Measurements from ENCODE around the gene KIF6.
A peak's percentile ranks its signal among the peaks of the same experiment; 100 is the strongest.
"Not testable (repeated sequence)": the region's sequence is repeated elsewhere in the genome, so short reads cannot be mapped to it uniquely, and the experiment has no call there.

The KIF6 gene

DNA sequence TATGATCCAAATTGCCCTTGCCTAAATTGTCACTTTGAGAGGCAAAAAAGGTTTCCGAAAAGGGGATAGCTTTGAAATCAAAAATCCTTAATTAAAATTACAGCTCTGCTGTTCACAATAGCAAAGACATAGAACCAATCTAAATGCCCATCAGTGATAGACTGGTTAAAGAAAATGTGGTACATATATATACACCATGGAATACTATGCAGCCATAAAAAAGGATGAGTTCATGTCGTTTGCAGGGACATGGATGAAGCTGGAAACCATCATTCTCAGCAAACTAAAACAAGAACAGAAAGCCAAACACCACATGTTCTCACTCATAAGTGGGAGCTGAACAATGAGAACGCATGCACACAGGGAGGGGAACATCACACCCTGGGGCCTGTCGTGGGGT is 1.9 kb downstream of the KIF6 start:
- not testable (repeated sequence) for DNase-seq

DNA sequence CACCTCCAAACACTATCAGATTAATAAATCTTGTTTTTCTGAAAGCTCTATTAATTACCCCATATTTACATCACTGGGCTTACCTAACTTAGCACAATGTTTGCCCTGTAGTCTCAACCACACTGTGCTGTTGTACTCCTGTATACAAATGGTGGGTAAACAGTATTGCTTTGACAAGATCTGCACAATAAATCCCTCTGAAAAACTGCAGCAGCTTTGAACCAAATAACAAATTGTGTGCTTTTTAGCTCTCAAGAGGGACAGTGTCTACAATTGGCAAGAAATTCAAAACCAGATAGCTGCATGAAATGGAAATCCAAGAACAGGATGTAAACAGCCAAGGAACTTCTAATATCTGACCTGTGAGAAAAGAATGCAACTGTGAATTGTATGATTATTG is 10.4 kb downstream of the KIF6 start:
- DNase-seq = peak in 8 of 56 donors; percentile 8 to 51 (median 22)

DNA sequence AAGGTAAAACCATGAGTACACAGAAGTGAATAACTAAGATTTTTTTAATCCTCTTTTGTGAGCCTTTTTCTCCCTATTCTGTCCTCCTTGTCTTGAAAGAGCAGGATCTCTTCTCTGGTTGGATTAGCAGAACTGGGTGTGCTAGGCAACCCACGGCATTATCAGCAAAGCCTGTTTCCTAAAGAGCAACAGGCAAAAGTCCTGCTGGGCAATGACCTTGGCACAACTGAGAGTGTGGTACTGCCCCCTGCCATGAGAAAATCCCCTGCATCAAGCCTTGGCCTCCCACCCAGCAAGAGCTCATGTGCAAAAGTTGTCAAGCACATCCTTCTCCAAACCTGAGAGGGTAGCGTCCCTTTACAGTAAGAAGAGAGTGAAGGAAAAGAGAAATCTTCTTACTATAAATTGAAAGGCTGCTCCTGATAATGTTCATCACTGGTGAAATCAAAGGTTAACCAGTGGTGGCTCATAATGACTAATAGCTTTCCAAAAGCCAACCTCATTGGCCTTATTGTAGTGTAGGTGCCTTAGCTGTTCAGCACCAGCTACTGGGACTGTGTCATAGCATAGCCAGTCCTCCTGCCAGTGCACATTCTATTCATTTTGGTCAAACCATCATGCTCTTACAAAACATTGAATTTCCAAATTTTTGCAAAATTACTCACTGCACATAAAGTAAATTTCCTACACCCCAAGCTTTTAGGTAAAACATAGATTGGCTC is 17.1 kb downstream of the KIF6 start:
- no peak for DNase-seq

DNA sequence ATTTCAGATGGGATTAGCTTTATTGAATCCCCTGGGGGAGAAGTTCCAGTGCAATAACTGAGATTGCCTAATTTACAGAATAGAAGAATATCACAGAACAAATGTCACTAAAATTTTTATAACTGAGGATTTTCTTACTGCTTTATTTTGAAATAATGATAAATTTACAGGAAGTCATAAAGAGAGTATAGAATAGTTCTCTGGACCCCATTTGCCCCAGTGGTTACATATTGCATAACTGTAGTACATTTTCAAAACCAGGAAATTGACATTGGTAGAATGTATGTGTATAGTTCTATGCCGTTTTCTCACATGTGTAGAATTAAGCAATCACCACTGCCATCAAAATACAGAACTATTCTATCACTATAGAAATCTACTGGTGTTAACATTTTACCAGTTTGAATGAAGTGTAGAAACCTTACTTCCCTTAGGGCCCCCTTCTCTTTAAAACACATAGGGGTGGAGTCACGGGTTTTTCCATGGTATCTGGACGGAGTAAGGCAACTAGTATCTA is 18.3 kb downstream of the KIF6 start:
- no peak for DNase-seq

DNA sequence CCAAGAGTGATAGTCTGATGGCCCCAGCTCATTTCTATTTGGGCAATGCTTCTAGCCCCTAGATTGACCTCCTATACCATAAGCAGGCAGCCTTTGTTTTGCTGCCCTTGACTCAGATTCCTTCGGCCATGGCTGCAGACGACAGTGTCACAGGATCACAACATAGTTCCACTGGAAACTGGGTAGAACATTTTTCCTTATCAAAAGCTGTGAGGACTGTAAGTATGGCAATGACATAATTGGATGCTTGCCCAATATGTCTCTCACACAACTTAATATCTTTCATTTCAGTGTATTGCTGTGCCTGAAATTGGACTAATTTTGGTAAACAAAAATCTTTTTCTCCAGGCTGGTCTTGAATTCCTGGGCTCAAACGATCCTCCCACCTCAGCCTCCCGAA is 22.9 kb downstream of the KIF6 start:
- DNase-seq = no peak

DNA sequence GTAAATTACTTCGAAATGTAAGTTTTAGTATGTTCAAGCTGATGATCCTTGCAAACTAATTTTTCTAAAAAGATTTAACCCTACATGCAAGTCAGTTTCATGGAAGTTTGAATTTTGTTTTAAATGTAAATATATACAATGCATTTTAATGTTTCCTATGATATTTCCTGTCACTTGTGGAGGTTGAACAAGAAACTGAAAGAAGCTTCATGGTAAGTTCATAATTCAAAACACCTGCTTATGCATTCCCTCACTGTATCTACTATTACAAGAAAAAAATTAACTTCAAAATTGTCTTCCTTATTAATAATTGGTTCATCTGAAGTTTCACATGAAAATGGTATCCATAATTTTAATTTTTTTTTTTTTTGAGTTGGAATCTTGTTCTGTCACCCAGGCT is 24.8 kb downstream of the KIF6 start:
- DNase-seq = no peak

DNA sequence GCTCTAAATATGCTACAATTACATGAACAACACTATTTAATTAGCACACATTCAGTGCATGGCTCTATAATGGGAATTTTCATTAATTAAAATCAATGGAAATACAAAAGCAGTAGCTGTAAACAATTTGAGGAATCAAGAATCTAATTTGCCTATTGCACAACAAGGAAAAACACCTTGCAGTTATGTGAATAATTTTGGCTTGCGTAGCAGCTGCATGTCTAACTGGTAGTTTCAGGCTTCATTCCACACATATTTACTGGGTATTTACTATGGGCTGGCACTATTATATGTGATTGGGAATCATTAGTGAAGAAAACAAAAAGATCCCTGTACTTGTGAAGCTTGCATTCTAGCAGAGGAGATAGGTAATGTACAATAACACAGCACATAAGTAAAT is 26.4 kb downstream of the KIF6 start:
- DNase-seq = no peak

DNA sequence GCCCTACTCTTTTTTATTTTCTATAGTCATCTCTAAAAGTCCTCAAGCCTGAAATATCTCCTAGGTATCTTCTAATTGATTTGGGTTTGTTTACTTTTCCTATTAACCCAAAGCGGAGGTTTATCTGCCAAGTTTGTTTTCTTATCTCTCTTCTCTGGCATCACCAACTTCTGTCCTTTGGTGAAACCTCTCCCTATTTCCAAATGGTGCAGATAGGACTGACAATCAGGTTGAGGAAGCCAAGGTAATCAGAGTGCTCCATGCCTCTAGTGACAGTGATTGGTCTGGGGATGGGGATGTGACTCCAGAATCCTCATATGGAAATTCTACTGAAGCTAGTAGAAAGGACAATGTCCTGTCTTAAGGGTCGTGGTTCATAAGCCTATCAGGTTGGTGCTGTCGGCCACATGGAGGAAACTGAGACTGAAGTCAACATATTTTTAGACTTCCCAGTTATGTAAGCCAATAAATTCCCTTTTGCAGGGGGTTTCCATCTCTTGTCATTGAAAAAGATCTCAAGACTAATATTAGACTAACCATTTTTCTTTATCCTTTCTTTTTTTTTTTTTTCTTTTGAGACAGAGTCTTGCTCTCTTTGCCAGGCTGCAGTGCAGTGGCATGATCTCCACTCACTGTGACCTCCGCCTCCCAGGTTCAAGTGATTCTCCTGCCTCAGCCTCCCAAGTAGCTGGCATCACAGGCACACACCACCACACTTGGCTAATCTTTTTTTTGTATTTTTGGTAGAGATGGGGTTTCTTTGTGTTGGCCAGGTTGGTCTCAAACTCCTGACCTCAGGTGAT is 28.0 kb downstream of the KIF6 start:
- no peak for DNase-seq

DNA sequence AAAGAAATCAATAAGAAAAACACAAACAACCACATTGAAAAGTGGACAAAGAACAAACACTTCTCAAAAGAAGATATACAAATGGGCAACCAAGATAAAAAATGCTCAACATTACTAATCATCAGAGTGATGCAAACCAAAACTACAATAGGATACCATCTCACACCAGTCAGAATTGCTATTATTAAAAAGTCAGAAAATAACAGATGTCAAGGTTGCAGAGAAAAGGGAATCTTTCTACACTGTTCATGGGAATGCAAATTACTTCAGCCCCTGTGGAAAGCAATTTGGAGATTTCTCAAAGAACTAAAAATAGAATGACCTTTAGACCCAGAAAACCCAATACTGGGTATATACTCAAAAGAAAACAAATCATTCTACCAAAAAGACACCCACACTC is 29.8 kb downstream of the KIF6 start:
- no peak for DNase-seq

DNA sequence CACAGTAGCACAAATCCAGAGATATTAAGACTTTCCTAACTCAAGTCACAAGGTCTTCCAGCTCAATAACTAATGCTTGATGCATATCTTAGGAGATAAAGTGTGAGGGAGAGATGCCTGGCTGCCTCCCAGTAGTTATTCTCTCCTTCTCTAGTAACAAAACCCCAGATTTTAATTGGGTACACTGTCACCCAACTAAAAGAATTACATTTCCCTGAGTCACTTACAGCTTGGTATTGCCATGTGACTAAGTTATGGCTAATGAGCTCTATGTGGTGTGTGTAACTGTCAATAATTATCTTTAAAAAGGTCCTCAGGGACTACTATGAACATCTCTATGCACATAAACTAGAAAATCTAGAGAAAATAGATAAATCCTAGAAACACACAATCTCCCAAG is 32.0 kb downstream of the KIF6 start:
- DNase-seq = no peak

DNA sequence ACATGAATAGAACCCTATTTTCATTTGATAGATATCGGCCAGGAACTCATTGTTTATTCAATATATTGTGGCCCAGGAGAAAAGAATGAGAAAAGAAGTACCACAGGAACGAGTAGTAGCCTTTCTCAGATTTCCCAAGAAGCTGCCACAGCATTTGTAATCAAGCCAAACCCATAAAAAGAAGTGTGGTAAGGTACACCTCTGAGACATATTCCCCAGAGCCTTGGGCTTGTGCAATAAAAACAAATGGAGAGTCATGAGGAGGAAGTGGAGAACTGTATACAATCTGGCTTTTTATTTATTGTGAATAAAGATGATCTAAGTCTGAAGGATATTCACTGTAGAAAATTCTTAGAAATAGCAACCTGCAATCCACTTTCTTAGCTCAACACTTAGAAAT is 36.7 kb downstream of the KIF6 start:
- no peak for DNase-seq

DNA sequence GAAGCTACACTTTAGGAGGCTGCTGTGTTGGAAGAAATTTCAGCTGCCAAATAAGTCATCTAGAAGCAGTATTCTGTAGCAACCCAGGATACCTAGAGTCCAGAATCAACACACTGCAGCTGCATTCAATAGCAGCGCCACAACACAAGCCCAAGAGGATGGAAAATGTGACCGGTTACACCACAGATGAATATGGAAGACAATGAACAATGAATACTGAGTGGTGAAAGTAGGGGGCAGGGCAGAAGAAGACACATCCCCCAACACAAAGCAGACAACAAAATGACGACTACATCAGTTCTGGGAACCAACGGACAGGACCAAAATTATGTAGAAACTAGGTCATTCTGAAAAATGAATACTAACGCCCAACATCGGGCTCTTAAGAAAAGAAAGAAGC is 38.2 kb downstream of the KIF6 start:
- DNase-seq = peak in 42 of 56 donors; percentile 6 to 90 (median 59)

DNA sequence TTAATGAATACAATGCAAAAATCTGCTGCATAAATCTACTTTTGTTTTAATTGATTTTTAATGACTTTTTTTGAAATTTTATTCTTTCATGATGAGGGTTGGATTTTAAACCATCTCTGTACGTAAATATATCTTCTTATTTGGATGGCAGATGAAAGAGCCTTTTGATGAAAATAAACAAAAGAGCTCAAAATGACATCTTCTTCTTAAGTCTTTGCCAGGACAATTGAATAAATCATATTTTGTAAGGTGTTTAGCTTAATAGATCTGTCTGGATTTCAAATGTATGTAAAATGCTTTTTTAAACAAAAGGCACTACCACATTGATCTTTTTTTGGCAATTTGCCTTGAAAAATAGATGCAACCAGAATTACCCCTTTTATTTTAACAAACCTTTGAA is 39.3 kb downstream of the KIF6 start:
- no peak for DNase-seq

DNA sequence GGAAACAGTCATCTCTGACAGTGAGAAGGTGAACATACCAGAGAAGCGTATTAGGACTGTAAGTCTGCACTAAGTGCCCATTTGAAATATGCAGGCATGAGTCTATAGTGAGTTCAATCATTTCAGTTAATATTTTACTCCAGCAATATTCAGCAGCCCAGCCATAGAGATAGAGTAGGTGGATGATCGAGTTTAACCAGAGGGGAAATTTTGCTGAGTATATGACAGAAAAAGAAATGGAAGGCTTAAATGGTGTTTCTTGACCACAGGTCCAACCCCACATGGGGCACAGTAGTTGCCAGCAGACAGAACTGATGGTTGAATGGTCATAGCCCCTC is 39.8 kb downstream of the KIF6 start:
- DNase-seq = no peak

DNA sequence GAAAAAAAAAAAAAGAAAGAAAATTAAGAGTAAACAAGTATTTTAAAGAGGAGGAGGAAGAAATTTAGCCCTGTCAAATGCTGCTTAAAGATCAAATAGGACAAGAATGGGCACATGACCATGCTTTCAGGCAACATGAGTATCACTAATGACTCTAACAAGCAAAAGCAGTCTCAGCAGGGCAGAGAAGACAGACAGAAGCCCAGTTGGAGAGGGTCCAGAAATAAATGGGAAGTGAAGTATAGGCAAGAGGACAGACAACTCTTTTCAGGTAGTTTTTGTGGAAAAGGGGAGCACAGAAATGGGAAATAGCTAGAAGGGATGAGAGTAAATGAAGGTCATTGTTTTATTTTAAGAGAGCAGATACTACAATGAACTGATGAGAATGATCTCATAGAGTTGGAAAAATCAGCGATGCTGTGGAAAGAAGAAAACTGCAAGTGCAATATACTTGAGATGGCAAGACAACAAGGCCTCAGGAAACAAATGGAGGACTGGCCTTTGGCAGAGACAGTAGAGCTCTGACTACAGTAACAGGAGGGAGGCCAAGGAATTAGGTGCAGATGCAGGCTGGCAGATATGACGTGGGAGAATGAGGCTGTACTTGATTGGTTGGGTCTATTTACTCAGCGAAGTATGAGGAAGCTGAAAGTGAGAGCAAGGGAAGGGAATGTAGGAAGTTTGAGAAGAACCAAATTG is 40.3 kb downstream of the KIF6 start:
- DNase-seq = peak in 4 of 56 donors; percentile 14 to 38 (median 22)

DNA sequence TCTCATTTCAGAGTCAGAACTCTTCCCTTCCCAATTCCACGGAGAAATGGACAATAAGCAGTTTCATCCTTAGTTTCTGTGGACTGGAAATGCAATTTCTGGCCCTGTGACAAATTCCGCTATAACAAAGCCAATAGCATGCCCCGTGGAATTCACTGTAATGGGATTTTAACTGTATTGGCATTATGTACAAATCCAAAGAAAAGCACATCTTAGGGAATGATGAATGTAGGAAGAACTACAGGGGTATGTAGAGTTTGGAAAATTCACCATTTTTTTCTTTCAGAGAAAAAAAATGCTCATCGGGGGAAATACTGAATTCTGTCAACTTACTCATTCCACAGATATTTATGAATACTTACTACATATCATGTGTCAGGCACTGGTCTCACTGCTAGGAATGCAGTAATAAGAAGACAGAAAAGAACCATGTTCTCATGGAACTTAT is 43.5 kb downstream of the KIF6 start:
- no peak for DNase-seq

DNA sequence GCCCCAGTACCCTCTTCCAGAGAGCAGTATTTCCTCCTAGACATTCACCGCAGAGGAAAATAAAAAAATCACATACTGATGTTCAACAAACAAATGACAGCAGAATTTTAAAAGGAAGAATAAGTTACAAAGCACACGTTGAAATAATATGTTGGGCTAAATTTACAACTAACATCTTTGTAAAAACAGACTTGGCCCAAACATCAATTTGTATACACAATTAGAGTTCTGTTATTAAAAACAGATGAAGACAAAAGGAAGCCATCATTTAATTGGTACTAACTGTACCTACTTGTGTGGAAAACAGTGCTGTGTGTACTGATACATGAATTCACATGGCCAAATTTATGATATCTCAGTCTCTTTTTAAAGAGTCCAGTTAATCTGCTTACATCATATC is 46.3 kb downstream of the KIF6 start:
- no peak for DNase-seq

DNA sequence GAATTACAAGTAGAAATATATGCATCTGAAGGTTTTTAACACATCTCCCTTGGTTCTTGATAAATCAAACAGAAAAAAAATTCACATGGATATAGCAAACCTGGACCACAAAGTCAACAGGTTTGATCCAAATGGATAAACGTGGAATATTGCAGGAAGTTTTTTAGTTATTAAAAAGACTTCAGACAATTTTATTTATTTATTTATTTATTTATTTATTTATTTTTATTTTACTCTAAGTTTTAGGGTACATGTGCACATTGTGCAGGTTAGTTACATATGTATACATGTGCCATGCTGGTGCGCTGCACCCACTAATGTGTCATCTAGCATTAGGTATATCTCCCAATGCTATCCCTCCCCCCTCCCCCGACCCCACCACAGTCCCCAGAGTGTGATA is 47.9 kb downstream of the KIF6 start:
- not testable (repeated sequence) for DNase-seq

DNA sequence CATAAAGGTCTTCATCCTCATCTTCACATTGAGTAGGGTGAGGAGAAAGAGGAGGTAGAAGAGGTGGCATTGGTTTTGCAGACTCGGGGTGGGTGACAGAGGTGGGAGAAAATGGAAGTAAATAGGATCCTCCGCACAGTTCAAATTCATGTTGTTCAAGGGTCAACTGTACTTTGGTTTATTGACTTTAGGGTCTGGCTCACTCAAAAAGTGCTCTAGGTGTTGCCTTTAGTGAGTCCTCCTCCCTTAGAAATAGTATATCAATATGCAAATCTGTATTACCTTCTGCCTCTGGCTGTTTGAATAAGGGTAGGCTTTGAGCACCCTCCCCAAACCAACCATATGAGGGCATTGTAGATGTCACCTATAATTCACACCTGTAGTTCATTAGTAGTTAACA is 54.7 kb downstream of the KIF6 start:
- no peak for DNase-seq

DNA sequence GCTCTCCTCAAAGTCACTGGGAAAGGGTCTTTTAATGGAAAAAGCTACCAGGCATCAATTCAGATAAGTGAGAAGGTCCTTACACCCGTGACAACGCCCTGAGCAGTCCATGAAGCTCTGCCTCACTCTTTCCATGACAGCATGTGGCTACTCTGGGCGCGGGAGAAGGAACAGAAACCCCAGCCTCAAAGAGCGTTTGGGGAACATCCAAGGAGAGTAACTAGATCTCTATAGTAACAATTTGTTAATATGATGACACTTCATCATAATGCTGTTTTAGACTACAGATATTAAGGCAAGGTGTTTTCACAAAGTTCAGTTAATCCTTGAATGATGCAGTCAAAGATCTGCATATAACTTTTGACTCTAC is 55.2 kb downstream of the KIF6 start:
- DNase-seq = peak in 1 of 56 donors; percentile 16

DNA sequence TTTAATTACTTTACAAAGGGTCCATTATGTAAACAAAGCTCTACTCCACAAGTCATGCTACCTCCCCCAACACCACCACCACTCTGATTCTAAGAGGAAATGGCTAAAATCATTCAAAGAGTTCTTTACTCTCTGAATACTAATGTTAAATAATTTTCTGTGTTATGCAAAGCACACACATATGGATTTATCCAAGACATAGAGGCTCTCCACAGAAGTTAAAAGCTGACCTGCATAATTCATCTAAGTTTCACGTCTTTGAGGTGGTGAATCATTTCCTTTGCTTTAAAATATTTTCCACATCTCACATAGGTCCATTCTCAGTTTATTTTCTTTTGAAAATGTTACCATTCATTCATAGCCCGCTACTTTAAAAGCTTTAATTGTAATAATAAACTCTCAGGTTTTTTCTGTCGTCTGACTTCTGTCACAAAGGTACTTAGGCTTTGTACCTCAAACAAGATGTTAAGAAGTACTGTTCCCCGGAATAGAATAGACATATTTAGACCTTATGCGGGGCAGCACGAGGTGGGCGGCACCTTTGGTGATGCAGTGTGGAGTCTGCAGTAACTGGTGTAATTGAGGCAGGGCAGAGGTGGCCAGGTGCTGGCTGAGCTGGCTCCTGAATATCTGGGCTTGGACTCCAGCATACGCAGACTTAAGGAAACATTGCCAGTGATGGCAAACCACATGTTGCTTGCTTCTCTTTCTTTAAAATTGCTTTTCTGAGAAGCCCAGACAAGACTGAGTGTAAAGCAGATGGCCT is 55.8 kb downstream of the KIF6 start:
- no peak for DNase-seq

Data from amygdala (tissue), 56 donors.